Neuronal stem cell (in vitro differentiated cells): Measurements from ENCODE around the gene SCLT1.

ENCODE experiments used
- DNase-seq: peaks from one replicate; pipeline ENCODE4 v3.0.0-alpha.2; 2013; ENCODE audit warnings: low spot score
- H2AFZ ChIP-seq: one replicate; pipeline ENCODE4 v1.6.1; 2013; ENCODE audit warnings: mild to moderate bottlenecking, low read length, inconsistent platforms
- H2AK5ac ChIP-seq: 2 replicates; pipeline ENCODE4 v1.6.1; 2013; ENCODE audit warnings: low read depth, mild to moderate bottlenecking, inconsistent platforms, low read length, moderate library complexity, mixed read lengths
- H2BK120ac ChIP-seq: 2 replicates; pipeline ENCODE4 v1.6.1; 2013; ENCODE audit warnings: low read depth, mild to moderate bottlenecking, inconsistent platforms, low read length, moderate library complexity, mixed read lengths
- H2BK12ac ChIP-seq: one replicate; pipeline ENCODE4 v1.6.1; 2013; ENCODE audit warnings: low read length, inconsistent platforms
- H2BK15ac ChIP-seq: 2 replicates; pipeline ENCODE4 v1.6.1; 2013; ENCODE audit warnings: mild to moderate bottlenecking, low read length, inconsistent platforms, mixed read lengths
- H2BK5ac ChIP-seq: one replicate; pipeline ENCODE4 v1.6.1; 2013; ENCODE audit warnings: inconsistent platforms, mild to moderate bottlenecking, low read length, moderate library complexity
- H3K14ac ChIP-seq: one replicate; pipeline ENCODE4 v1.6.1; 2013; ENCODE audit warnings: low read length, inconsistent platforms
- H3K18ac ChIP-seq: 2 replicates; pipeline ENCODE4 v1.6.1; 2013; ENCODE audit warnings: low read length, inconsistent platforms
- H3K23ac ChIP-seq: 2 replicates; pipeline ENCODE4 v1.6.1; 2013; ENCODE audit warnings: low read depth, mild to moderate bottlenecking, mixed read lengths, low read length, inconsistent platforms; ENCODE audit not compliant: poor library complexity
- H3K27ac ChIP-seq: replicated peaks from 3 replicates; pipeline ENCODE4 v1.5.1; 2013; ENCODE audit warnings: low read length, inconsistent platforms
- H3K27me3 ChIP-seq, 3 experiments: 2 replicates each; pipeline ENCODE4 v1.6.1; 2013; ENCODE audit warnings: low read length in 3 of 3, mild to moderate bottlenecking in 2 of 3, inconsistent platforms in 1 of 3, low read depth in 1 of 3, mixed read lengths in 1 of 3, moderate library complexity in 1 of 3; ENCODE audit not compliant: control insufficient read depth in 3 of 3, insufficient read depth in 3 of 3
- H3K36me3 ChIP-seq, 2 donors: replicated peaks in 1 of 2; 2 replicates each; pipeline ENCODE4 v1.6.1; 2013; ENCODE audit warnings: low read length in 2 of 2; ENCODE audit not compliant: control insufficient read depth in 2 of 2, insufficient read depth in 2 of 2
- H3K4ac ChIP-seq: 2 replicates; pipeline ENCODE4 v1.6.1; 2013; ENCODE audit warnings: inconsistent platforms, mild to moderate bottlenecking, low read length, moderate library complexity
- H3K4me1 ChIP-seq, 2 donors: 1 replicate in 1 of 2; 2 replicates in 1 of 2; pipeline ENCODE4 v1.6.1; 2013; ENCODE audit warnings: low read length in 2 of 2, low read depth in 1 of 2; ENCODE audit not compliant: control insufficient read depth in 2 of 2, insufficient read depth in 1 of 2
- H3K4me2 ChIP-seq: one replicate; pipeline ENCODE4 v1.6.1; 2013; ENCODE audit warnings: mild to moderate bottlenecking, low read length, inconsistent platforms; ENCODE audit not compliant: insufficient read depth, poor library complexity, severe bottlenecking
- H3K4me3 ChIP-seq, 2 donors: 2 replicates each; pipeline ENCODE4 v1.5.1; 2013; ENCODE audit warnings: low read length in 2 of 2, mild to moderate bottlenecking in 2 of 2, inconsistent platforms in 1 of 2, moderate library complexity in 1 of 2
- H3K79me1 ChIP-seq: one replicate; pipeline ENCODE4 v1.6.1; 2013; ENCODE audit warnings: low read depth, mild to moderate bottlenecking, inconsistent platforms, low read length, moderate library complexity
- H3K9ac ChIP-seq: one replicate; pipeline ENCODE4 v1.6.1; 2013; ENCODE audit warnings: mild to moderate bottlenecking, low read depth, low read length, inconsistent platforms; ENCODE audit not compliant: poor library complexity
- H3K9me3 ChIP-seq, 2 donors: replicated peaks in 1 of 2; 2 replicates each; pipeline versions ENCODE3 to v1.6.1; 2013; ENCODE audit warnings: low read length in 2 of 2, mild to moderate bottlenecking in 2 of 2, inconsistent platforms in 1 of 2, low read depth in 1 of 2, mixed read lengths in 1 of 2, moderate library complexity in 1 of 2; ENCODE audit not compliant: control insufficient read depth in 2 of 2, insufficient read depth in 1 of 2
- H4K8ac ChIP-seq: one replicate; pipeline ENCODE4 v1.6.1; 2013; ENCODE audit warnings: low read depth, mild to moderate bottlenecking, inconsistent platforms, low read length, moderate library complexity
- H4K91ac ChIP-seq: one replicate; pipeline ENCODE4 v1.6.1; 2013; ENCODE audit warnings: low read length, low read depth, mild to moderate bottlenecking, inconsistent platforms; ENCODE audit not compliant: poor library complexity
- WGBS, 2 donors: extraction: QIAGEN DNeasy Blood & Tissue Kit; methylation state at CpG; one replicate each; pipeline ENCODE4 v1.1.7; 2013; ENCODE audit warnings: missing lambda C conversion rate in 2 of 2, mixed read lengths in 1 of 2; ENCODE audit not compliant: insufficient read length in 2 of 2, insufficient replicate concordance in 1 of 2; ENCODE audit errors: extremely low coverage in 2 of 2; 5-methylcytosine and 5-hydroxymethylcytosine counted together

SCLT1 gene

DNA sequence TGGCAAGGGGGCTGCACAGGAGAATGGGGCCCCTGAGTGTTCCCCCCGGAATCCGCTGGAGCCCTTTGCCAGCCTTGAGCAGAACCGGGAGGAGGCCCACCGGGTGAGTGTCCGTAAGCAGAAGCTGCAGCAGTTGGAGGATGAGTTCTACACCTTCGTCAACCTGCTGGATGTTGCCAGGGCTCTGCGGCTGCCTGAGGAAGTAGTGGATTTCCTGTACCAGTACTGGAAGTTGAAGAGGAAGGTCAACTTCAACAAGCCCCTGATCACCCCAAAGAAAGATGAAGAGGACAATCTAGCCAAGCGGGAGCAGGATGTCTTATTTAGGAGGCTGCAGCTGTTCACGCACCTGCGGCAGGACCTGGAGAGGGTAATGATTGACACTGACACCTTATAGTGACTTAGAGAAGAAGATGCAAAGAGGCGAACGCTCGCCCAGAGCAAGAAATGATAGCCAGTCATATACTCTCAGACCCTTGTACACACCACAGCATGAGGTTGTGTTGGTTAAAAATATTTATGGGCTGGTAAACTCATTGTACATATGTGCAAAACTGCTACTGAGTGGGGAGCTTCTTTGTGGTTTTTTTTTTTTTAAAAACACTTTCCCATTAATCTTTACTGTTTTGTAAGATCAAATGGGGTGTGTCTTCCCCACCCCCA is 231.4 kb downstream of the SCLT1 start:
- no peak overlapping the region for H2BK15ac ChIP-seq
- no peak overlapping the region for H3K18ac ChIP-seq
- peaks cover 0 to 2% of the 10 kb centered on the region in 2 donors for H3K9me3 ChIP-seq
- no peak overlapping the region for H3K14ac ChIP-seq
- no peaks in the 10 kb centered on the region for H3K27me3 ChIP-seq
- no peak overlapping the region for H3K4me3 ChIP-seq
- peaks cover 0 to 13% of the 10 kb centered on the region in 2 donors for H3K4me1 ChIP-seq
- H3K23ac ChIP-seq = no peak overlapping the region
- DNase-seq = no peak
- H2AFZ ChIP-seq = no peak overlapping the region
- peaks cover 8% of the 10 kb centered on the region for H3K79me1 ChIP-seq
- H2BK12ac ChIP-seq = no peak overlapping the region
- H3K36me3 ChIP-seq = peaks cover 39 to 97% of the 10 kb centered on the region in 2 donors
- H3K4ac ChIP-seq = no peak overlapping the region
- no peak overlapping the region for H2BK5ac ChIP-seq
- no peak overlapping the region for H4K8ac ChIP-seq
- no peak overlapping the region for H4K91ac ChIP-seq
- H3K4me2 ChIP-seq = no peak overlapping the region
- H3K27ac ChIP-seq = no peak overlapping the region
- H2AK5ac ChIP-seq = no peak overlapping the region
- H2BK120ac ChIP-seq = no peak overlapping the region
- H3K9ac ChIP-seq = no peak overlapping the region
- no CpG with 5 or more reads among the region's 13 CpGs for WGBS, 2 donors

DNA sequence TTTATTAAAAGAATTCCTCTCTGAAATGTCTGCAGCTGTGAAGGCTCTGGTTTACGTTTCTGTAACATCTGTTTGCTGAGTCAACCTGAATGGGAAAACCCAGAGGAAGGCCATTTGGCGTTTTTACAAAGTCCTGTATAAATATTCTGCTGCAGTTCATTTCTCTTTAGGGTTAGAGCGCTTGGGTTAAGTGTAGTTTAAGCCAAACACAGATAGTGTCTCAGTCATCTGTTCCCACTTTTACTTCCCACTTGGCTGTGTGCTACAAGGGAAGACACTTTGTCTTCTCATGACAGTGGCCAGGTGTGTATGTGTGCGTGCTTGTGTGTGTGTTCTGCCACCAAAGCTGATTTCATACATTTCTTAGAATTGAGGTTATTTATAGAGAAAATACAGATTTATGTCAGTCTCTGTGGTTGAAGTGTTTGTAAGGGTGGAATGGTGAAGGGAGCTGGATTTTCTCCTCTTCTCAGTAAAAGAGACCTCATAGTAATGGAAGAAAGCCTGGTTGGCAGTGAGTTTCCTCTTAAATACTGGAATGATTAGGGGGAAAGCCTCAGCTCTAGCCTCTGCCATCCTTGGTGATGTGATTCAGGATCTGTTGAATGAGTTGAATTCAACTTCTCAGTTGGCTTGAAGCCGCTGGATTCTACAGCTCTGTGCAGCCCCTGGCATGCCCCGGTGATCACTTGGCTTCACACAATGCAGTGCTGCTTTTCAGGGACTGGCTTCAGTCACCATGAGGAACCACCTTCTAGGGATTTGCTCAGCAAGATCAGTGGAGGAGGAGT is 233.3 kb downstream of the SCLT1 start:
- H3K4me3 ChIP-seq = no peak overlapping the region
- no peak for DNase-seq
- no peak overlapping the region for H3K27ac ChIP-seq
- no CpG with 5 or more reads among the region's 6 CpGs for WGBS, 2 donors
- no peak overlapping the region for H2AFZ ChIP-seq
- no peak overlapping the region for H3K4ac ChIP-seq
- no peak overlapping the region for H4K91ac ChIP-seq
- peaks cover 0 to 2% of the 10 kb centered on the region in 2 donors for H3K9me3 ChIP-seq
- H3K4me1 ChIP-seq = peaks cover 0 to 13% of the 10 kb centered on the region in 2 donors
- no peaks in the 10 kb centered on the region for H3K27me3 ChIP-seq
- H3K79me1 ChIP-seq = peaks cover 8% of the 10 kb centered on the region
- H2BK15ac ChIP-seq = no peak overlapping the region
- H3K14ac ChIP-seq = no peak overlapping the region
- no peak overlapping the region for H4K8ac ChIP-seq
- H2BK120ac ChIP-seq = no peak overlapping the region
- H3K9ac ChIP-seq = no peak overlapping the region
- H3K36me3 ChIP-seq = peaks cover 48 to 97% of the 10 kb centered on the region in 2 donors
- H3K18ac ChIP-seq = no peak overlapping the region
- no peak overlapping the region for H2BK5ac ChIP-seq
- H3K23ac ChIP-seq = no peak overlapping the region
- H3K4me2 ChIP-seq = no peak overlapping the region
- H2BK12ac ChIP-seq = no peak overlapping the region
- H2AK5ac ChIP-seq = no peak overlapping the region

DNA sequence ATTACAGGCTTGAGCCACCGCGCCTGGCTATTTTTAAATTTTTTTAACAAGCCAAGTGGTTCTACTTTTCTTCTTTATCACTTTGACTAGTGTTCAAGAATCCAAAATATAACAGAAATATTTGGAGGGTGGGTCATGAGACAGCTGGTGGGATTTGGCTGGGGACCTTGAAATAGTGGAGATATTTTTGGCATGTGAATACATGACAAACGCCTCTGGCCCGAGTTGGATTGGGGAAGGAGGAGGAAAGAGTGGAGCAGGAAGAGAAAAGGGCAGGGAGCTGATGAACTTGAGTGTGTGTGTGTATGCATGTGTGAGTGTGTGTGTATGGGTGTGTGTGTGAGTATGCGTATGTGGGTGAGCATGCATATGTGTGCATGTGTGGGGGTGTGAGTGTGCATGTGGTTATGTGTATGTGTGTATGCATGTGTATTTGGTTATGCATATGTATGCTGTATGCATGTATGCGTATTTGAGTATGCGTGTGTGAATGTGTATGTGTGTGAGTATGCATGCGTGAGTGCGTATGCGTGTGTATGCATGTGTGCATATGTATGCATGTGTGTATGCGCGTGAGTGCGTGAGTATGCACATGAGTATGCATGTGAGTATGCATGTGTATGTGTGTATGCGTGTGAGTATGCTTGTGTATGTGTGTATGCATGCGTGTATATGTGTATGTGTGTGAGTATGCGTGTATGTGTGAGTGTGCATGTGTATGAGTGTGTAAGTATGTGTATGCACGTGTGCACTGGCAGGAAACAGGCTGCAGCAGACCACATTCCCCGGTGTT is 234.3 kb downstream of the SCLT1 start:
- no peak overlapping the region for H2AK5ac ChIP-seq
- no peak overlapping the region for H3K27ac ChIP-seq
- peak overlapping the region; percentile 28 for H3K14ac ChIP-seq

More for the DNA sequence above, 234.3 kb downstream of the SCLT1 start:
- H3K23ac ChIP-seq = no peak overlapping the region
- H4K91ac ChIP-seq = no peak overlapping the region
- peak overlapping the region in 1 of 2 donors; percentile 69 for H3K4me3 ChIP-seq
- no peak overlapping the region for H2BK5ac ChIP-seq
- 100% methylated on average over 2 of the region's 18 CpGs; no CpG with 5 or more reads in 1 of the 2 donors for WGBS, 2 donors
- H2BK120ac ChIP-seq = no peak overlapping the region
- no peak overlapping the region for H4K8ac ChIP-seq
- peak overlapping the region; percentile 18 for H3K9ac ChIP-seq
- no peaks in the 10 kb centered on the region for H3K27me3 ChIP-seq
- no peak for DNase-seq
- peaks cover 0 to 2% of the 10 kb centered on the region in 2 donors for H3K9me3 ChIP-seq
- peaks cover 8% of the 10 kb centered on the region for H3K79me1 ChIP-seq
- no peak overlapping the region for H2AFZ ChIP-seq
- H3K18ac ChIP-seq = no peak overlapping the region
- no peak overlapping the region for H3K4ac ChIP-seq
- H2BK12ac ChIP-seq = no peak overlapping the region
- H3K4me2 ChIP-seq = no peak overlapping the region
- H3K36me3 ChIP-seq = peaks cover 51 to 97% of the 10 kb centered on the region in 2 donors
- peaks cover 0 to 13% of the 10 kb centered on the region in 2 donors for H3K4me1 ChIP-seq
- no peak overlapping the region for H2BK15ac ChIP-seq
